HepG2 (cell line): ENCODE data around the gene ERLIN1. TPM values are rescaled to one million over a fixed set of nuclear protein-coding genes. Genes with fewer than 3 reads are reported as not detected.

Experiments
- IRX3 ChIP-seq: sonication (generic); formaldehyde crosslinking; IDR thresholded peaks from 2 replicates; pipeline ENCODE4 v1.8.1; 2023; ENCODE audit warnings: mild to moderate bottlenecking, low read depth, missing genetic modification reagents, borderline replicate concordance
- MIER2 ChIP-seq: IDR thresholded peaks from 2 replicates; pipeline ENCODE4 v1.6.1; 2016; ENCODE audit warnings: missing biosample characterization, missing genetic modification reagents
- MYNN ChIP-seq: sonication (generic); formaldehyde crosslinking; IDR thresholded peaks from 2 replicates; pipeline ENCODE4 v1.4.0; 2020; ENCODE audit warnings: mild to moderate bottlenecking, low read depth, missing genetic modification reagents
- RCOR2 ChIP-seq: IDR thresholded peaks from 2 replicates; pipeline ENCODE4 v1.6.1; 2016; ENCODE audit warnings: missing biosample characterization, missing genetic modification reagents
- REXO4 ChIP-seq: sonication (generic); formaldehyde crosslinking; IDR thresholded peaks from 2 replicates; pipeline ENCODE4 v1.8.0; 2022; ENCODE audit warnings: missing genetic modification reagents, mild to moderate bottlenecking, borderline replicate concordance
- THAP9 ChIP-seq: sonication (generic); formaldehyde crosslinking; IDR thresholded peaks from 2 replicates; pipeline ENCODE4; 2020; ENCODE audit warnings: missing genetic modification reagents, mild to moderate bottlenecking, borderline replicate concordance
- ZBTB4 ChIP-seq: sonication (generic); formaldehyde crosslinking; IDR thresholded peaks from 2 replicates; pipeline ENCODE4 v1.4.0; 2020; ENCODE audit warnings: missing genetic modification reagents, mild to moderate bottlenecking, borderline replicate concordance
- ZFP37 ChIP-seq: sonication (generic); formaldehyde crosslinking; IDR thresholded peaks from 2 replicates; pipeline ENCODE4 v1.4.0; 2020; ENCODE audit warnings: missing genetic modification reagents, borderline replicate concordance
- ZNF20 ChIP-seq: sonication (generic); formaldehyde crosslinking; IDR thresholded peaks from 2 replicates; pipeline ENCODE4 v1.4.0; 2020; ENCODE audit warnings: mild to moderate bottlenecking, moderate library complexity, missing genetic modification reagents
- ZNF674 ChIP-seq: sonication (generic); formaldehyde crosslinking; IDR thresholded peaks from 2 replicates; pipeline ENCODE4 v1.5.0; 2020; ENCODE audit warnings: low read depth, mild to moderate bottlenecking, missing genetic modification reagents
- ZNF687 ChIP-seq: sonication (generic); formaldehyde crosslinking; IDR thresholded peaks from 2 replicates; pipeline ENCODE4 v1.5.1; 2020; ENCODE audit warnings: mild to moderate bottlenecking, missing genetic modification reagents, moderate library complexity
- ZZZ3 ChIP-seq: sonication (generic); formaldehyde crosslinking; IDR thresholded peaks from 2 replicates; pipeline ENCODE4 v1.4.0; 2020; ENCODE audit warnings: missing genetic modification reagents, mild to moderate bottlenecking, borderline replicate concordance
- polyA plus RNA-seq, 8 experiments: library from polyadenylated mRNA; depleted of rRNA in 3 of 8; stranded (reverse) in 7 of 8; unstranded in 1 of 8; fragments of >200 nt; fragmentation: Illumina TruSeq in 4 of 8; extraction: Trizol in 4 of 8; gene quantifications; 2 replicates each; pipeline versions ENCODE4 v1.2.1 to v1.2.3, GENCODE V29; 2011 to 2016; ENCODE audit warnings: low read depth in 4 of 8, missing spikeins in 1 of 8, mixed read lengths in 1 of 8; ENCODE audit not compliant: insufficient read depth in 1 of 8
- total RNA-seq, 5 experiments: library from RNA; depleted of rRNA; stranded (reverse); fragments of >200 nt; fragmentation: Illumina TruSeq; extraction: Trizol; gene quantifications; 2 replicates each; pipeline ENCODE4 v1.2.3, GENCODE V29; 2016; ENCODE audit warnings: low read depth in 1 of 5
- TF ChIP-seq, protein P1 (sequence below), 2 experiments: fragments of 450-650 bp in 1 of 2; sonication (generic) in 1 of 2; formaldehyde crosslinking; IDR thresholded peaks; 2 replicates each; pipeline versions ENCODE4 v1.5.0 to v1.8.0; 2020 to 2022; ENCODE audit warnings: mild to moderate bottlenecking in 1 of 2, missing genetic modification reagents in 1 of 2
- TF ChIP-seq, protein P2 (sequence below): sonication (generic); formaldehyde crosslinking; IDR thresholded peaks from 2 replicates; pipeline ENCODE4 v1.5.0; 2020; ENCODE audit warnings: missing genetic modification reagents, mild to moderate bottlenecking, borderline replicate concordance

Gene ERLIN1
- total and polyA plus RNA-seq, 2 of the 13 experiments (the other 11 are each of a cell fraction or from before 2014, with no cell fraction given), result 56.8 to 69.3 TPM

DNA sequence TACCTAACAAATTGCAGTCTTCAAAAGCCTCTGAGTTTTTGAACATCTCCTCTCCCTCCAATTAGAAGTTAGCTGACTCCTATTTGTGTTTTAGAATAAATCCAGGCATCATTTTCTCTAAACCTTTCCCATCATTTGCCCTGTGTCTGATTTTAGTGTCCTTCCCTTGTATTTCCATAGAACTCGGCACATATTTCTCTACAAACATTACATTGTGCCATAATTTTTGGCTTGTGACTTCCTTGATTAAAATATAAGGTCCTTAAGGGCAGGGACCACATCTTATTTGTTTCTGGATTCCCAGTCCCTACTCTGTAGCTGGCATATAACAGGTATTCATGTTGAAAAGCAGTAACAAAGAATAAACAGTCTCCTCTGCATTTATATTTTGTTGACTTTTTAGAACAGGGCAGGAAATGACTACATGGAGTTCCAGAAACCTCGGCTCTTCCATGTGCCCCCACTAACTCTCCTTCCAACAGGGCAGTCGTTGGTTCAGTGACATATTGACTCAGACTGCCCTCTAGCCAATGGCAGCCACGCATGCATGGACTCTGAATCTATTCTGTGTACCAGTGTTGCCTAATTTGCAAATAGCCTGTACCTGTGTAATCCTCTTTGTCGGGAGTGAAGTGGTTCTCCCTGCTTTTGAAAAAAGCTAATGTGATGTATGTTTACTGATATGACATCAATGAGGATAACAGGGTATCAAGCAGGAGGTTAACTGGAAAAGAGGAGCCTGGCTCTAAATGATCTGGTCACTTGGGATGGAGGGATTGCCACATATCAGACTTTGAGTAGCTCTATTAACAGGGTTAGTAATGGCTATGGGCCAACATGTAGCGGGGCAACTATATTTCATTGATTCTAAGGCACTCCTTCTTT, 84.4 kb downstream of the ERLIN1 start (continued):
- TF ChIP-seq REXO4 (no peak), MIER2 (CRISPR knock-in tag) (0 out of 2 replicates have a peak, but pooled peaks have one; percentile 58), ZBTB4 (CRISPR knock-in tag) (no peak), IRX3 (no peak), ZZZ3 (CRISPR knock-in tag) (no peak), ZNF674 (CRISPR knock-in tag) (0 out of 2 replicates have a peak, but pooled peaks have one; percentile 30), ZFP37 (peak; percentile 65; the same call in 1 of the 2 replicates), ZNF20 (CRISPR knock-in tag) (no peak), MYNN (CRISPR knock-in tag) (no peak), THAP9 (CRISPR knock-in tag) (no peak), RCOR2 (CRISPR knock-in tag) (peak; percentile 95; the same call in 1 of the 2 replicates), ZNF687 (no peak)
- TF ChIP-seq, protein P1, sequence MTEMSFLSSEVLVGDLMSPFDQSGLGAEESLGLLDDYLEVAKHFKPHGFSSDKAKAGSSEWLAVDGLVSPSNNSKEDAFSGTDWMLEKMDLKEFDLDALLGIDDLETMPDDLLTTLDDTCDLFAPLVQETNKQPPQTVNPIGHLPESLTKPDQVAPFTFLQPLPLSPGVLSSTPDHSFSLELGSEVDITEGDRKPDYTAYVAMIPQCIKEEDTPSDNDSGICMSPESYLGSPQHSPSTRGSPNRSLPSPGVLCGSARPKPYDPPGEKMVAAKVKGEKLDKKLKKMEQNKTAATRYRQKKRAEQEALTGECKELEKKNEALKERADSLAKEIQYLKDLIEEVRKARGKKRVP (CRISPR knock-in tag; IDR thresholded peaks at IDR 0.05), result peak in 1 of 2 experiments; percentile 84; a peak in 2 of 4 replicates
- TF ChIP-seq, protein P2, sequence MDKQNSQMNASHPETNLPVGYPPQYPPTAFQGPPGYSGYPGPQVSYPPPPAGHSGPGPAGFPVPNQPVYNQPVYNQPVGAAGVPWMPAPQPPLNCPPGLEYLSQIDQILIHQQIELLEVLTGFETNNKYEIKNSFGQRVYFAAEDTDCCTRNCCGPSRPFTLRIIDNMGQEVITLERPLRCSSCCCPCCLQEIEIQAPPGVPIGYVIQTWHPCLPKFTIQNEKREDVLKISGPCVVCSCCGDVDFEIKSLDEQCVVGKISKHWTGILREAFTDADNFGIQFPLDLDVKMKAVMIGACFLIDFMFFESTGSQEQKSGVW (CRISPR knock-in tag), result no peak
